NCI-H1105 (cell line): ENCODE measurements around the gene DNMT3A.
"Not testable (repeated sequence)": the region's sequence is repeated elsewhere in the genome, so short reads cannot be mapped to it uniquely, and the experiment has no call there.

ENCODE experiments used
- DNase-seq: peaks from one replicate; lab custom pipeline; 2025; lab: John Stamatoyannopoulos, UW

The DNMT3A gene

DNA sequence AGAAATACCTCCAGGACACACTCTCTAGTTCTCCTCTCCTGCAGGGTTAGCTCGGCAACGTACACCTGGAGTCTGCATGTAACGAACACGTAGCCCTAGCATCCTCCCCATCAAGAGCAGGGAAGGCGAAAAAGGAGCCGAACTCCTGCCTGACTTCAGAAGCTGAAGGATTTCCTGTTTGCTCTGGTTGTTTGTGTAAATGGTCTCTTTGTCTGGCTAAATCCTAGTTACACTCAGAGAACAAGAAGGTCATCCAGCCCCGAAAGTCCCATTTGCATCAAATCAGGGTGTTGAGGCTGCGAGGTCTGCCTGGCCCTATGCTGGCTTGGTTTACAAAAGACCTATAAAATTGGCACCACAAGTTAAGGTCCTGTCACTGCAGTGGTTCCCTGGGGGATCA is 107.0 kb downstream of the DNMT3A start:
- no peak for DNase-seq

DNA sequence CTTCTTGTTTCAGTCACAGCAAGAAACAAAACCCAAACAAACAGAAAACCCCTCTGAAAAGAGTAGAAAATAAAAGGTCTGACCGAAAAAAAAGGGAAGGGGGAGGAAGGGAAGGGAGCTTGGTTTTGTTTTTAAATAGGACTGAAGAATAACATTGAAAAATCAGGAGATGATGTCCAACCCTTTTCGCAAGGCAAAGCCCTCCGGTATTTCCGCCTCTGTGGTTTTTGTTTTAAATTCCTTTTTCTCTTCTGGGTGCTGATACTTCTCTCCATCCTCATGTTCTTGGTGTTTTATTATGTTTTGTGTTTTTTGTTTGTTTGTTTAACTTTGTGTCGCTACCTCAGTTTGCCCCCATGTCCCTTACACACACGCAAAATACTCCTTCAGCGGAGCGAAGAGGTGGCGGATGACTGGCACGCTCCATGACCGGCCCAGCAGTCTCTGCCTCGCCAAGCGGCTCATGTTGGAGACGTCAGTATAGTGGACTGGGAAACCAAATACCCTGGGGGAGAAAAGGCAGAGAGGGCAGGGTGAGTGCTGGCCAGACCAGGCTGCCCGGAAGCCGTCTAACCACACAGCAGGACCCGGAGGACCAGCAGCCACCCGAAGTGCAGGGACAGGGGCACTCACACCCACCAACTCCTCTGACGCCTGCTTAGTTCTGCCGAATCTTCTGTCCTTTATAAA is 107.7 kb downstream of the DNMT3A start:
- DNase-seq: no peak

DNA sequence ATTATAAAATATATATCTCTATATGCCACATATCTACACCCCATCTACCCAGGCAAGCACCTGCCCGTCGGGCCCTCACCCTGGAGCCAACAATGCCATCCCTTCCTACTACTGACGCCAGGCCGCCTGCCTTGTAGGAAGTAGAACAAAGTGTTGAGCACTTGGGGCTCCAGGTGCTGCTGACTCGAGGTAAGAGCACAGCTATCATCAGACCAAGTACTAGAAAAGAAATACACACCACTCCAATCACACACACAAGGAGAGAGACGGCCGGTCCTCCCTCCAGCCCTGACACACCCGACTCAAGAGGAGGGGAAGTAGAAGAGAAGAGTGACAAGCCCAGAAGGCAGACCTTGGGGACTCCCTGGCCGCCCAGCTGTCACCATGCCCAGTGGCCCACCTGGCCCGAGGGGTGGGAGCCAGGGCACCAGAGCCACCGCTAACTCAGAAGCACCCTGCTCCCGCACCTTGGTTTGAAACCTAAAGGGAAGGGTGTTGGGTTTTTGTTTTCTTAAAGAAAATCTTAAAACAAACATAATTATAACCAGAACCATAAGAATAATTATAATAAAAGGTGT is 109.4 kb downstream of the DNMT3A start:
- DNase-seq: no peak

DNA sequence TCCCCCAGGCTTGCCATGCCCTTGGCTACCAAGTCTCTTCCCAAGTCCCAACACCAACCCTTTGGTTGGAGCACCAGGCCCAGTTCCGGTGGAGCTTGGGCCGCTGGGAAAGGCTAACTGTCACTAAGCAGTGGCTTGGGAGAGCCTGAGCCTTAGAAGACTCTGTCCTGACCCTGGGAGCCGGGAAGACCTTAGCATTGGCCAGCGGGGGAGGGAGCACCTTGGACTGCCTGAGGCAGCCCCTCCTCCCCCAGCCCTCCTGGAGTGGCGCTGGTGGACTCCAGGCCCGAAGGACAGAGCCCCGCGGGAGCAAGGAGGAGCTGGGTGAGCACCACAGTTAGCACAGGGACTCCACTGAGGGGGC is 110.8 kb downstream of the DNMT3A start:
- no peak for DNase-seq

DNA sequence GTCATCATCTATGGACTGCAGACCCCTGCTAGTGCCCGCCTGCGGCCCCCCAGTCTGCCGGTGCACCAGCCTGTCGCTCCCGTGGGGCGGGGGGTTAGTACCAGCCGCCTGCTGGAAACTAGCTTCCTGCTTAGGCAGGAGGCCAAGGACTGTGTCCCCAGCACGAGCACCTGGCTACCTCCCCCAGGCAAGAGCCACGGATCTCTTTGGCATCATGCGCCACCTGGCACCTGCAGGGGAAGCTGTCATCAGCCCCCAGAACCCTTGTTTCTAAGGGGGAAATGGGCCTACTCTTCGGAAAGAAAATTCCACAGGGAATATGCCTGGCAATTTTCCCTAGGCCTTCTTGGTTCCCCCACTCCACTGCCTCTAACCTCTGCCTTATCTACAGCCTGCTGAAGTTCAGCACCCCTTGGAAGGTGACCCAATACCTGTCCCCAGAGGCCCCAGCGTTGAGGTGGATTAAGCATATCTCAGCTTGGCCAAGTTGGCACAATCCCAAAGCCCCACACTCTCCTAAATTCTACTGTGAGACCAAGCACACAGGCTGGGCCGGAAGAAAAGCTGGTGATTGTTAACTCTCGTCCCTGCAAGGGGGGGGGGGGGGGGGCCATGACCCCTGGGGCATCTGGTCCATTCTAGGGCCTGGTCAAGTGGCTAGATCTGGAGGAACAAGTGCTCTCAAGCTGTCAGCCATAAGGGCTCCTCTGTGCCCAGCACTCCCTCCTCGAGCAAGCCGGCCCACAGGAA is 111.4 kb downstream of the DNMT3A start:
- DNase-seq: peak; percentile 87

DNA sequence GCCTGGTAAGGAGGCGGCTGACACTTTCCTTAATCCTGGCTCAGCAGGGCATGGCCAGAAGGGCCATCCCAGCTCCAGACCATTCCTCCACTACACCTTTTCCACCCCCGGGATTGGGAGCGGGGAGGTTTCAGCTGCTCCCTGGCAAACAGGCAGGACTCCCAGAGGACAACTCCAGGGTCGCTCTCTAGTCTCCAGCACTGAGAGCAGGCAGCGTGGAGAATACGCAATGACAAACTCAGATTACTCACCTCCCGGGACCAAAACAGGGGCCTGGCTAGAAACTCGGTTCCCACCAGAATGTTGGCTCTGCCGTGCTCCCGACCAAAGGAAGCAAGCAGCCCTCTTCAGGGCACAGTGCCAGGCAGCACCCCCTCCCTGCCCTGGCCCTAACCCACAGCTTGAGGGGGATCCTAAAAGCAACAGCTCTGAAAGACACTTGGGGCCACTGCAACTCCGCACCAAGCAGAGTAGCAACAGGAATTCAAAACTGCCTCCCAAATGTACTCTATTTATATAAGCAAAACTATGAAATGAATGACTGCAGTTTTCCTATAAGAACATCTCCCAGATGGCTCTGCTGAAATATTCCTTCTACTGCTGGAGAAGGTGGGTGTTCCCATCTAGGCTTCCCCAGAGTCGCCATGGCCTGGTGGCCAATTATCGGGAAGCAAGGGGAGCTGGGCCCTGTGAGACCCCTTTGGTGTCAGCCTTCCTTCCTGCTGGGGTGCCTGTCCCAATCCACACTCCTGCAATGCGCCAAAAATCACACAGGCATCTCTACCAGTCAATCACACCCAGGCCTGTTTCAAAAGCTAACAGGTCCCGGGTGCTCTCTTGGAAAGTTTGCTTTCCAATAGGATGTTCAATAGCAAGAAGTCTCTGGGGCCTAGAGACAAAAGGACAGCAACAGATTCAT is 112.2 kb downstream of the DNMT3A start:
- DNase-seq: no peak

DNA sequence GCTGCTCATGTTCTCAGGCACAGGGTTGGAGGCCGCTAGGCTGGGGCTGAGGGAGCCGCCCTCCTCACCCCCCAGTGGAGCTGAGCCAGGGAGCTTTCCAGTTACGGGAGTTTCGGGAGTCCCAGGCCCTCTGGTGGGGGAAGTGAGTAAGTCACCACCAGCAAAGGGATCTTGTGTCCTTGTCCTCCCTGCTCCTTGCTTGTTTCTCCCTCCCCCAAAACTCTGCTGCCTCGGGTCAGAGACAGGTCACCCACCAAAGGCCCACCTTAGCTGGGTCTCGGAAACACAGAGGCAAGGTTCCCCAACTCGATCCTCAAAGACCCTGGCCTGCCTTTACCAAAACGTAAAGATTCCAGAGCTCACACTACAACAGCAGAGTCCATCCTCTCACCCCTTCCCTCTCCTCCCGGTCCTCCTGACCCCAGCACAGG is 112.9 kb downstream of the DNMT3A start:
- peak; percentile 46 for DNase-seq

DNA sequence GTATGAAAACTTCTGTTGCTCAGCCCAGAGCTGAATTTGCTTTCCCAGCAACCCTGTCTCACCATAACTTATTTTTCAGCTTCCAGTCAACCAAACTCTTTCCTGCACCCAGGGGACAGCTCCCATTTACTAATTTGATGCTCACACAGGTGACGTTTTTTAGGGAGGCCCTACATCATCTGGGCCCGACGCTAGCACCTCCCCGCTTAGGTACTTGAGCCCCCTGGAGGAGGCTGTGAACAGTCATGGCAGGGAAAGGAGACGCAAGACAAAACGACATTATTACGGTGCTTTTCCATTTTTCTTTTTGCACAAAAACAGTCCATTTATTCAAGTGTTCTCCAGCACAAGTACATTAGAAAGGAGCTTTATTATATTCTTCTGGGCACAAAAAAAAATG is 114.1 kb downstream of the DNMT3A start:
- no peak for DNase-seq

DNA sequence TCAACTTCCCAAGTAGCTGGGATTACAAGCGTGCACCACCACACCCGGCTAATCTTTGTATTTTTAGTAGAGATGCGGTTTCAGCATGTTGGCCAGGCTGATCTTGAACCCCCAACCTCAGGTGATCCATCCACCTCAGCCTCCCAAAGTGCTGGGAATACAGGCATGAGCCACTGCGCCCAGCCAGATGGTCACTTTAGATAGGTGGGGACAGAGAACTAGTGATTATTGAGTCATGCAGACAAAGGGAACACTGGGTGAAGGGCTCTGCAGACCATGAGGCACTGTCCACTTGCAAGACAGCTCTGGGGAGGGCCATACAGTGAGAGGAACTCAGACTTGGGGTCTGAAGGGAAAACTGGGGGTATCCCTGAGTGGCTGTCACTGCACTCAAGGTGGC is 114.9 kb downstream of the DNMT3A start:
- DNase-seq: no peak

DNA sequence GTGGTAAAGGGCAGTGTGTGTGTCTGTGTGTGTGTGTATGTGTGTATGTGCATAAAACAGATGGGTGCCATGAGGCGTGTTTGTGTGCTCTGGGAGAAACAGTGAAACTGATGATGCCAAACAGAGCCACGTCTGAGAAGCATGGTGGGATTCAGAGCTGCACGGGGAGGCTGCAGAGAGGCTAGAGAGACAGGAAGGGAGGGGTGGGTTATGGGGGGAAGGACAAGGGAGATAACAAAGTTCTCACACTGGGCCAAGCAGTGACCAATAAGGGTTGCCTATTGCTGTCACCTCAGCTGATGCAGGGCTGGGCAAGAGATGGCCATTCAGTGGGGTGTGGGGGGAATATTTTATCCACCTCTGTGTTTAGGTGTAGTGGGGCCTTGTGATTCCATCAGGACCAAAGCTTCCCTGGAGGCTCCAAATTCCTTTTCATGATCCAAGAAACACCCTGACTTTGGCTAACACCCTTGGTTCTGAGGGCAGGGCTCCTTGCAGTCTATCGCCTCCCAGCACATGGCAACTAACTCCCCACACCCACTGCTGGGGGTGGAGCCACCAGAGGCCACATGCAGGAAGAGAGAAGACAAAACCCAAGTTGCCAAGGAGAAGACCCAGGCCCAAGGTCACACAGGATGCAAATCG is 119.1 kb downstream of the DNMT3A start:
- DNase-seq: no peak

DNA sequence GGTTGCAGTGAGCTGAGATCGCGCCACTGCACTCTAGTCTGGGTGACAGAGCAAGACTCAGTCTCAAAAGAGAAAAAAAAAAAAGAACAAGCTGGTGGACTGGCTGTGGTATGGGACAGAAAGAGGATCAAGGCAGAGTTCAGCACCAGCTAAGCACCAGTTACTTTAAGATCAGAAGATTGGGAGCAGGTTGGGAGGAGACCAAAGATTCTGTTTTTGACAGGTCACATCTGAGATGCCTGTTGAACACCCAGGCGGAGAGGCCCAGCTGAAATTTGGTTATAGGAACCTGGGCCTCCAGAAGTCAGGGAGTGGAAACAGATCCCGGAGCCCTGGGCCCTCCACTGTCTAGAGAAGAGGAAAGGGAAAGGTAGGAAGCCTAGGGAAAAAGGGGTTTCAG is 120.1 kb downstream of the DNMT3A start:
- no peak for DNase-seq

DNA sequence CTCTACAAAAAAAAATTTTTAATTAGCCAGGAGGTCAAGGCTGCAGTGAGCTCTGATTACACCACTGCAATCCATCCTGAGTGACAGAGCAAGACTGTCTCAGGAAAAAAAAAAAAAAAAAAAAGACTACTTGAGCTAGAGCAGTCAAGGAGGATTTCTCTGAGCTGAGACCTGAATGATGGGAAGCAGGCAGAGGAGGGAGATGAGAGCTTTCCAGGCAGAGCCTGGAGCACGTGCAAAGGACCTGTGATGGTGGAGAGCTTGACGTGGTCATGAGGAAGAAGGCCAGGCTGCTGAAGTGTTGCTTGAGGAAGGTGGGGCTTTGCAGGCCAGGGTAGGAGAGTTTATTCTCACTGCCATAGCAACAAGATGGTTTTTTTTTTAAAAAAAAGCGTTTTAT is 121.4 kb downstream of the DNMT3A start:
- DNase-seq: no peak

DNA sequence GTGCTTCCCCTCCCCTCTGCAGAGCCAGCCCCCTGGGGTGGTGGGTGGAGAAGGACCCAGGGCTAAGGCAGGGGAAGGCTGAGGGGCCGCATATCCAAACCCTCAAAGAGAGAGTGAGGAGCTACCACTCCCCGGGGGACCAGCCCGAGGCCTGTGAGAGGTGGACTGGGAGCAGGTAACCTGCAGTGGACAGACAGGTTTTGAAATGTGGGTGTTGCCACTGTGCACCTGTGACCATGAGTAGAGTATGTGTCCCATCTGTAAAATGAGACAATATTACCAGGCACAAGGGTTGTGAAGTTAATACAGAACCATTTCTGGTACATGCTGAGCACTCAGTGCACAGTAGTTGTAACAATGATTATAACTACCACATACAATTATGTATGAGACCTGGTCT is 122.1 kb downstream of the DNMT3A start:
- DNase-seq: no peak

DNA sequence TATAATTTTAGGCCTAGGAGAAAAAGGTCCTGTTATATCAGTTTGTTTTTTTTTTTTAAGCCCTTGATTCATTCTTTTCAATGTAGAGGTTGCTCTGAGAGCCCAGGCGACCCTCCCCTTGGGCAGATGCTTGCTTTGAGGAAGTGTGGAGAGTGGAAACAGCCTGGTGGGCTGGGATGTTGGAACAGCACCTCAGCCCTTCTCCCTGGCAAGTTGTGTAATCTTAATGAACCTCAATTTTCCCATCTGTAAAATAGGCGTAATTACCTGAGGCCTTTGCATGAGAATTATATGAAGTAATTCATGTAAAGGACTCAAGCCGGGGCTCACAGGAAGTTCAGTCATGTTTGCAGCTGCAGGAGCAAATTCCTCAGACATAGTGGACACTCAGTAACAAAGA is 123.6 kb downstream of the DNMT3A start:
- DNase-seq: no peak

DNA sequence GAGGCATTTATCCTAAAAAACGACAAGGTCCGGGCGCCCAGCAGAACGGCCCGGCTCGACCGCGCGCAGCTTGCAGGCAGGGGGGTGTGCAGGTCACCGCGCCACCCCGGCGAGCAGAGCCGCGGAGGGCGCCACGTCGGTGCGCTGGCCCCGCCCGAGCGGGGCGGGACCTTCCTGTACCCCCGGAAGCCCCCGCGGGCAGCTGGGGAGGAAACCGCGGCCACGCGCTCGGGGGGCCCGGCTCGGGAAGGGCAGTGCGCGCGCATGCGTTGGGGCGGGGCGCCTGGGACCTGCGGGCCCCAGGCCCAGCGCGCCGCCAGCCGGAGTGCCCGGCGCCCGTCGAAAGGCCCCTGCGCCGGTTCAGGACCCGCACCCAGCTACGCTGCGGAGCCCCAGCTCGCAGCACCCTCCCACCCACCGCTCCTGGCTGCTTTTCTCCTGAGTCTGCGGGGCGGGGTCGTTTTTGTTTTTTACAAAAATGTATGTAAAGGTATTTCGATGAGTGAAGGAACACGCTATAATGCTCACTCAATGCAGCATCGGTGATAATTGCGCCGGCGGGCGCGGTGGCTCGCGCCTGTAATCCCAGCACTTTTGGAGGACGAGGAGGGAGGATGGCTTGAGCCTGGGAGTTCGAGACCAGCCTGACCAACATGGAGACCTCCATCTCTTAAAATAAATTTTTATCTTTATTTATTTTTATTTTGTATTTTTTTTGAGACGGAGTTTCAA is 125.6 kb downstream of the DNMT3A start:
- no peak for DNase-seq

DNA sequence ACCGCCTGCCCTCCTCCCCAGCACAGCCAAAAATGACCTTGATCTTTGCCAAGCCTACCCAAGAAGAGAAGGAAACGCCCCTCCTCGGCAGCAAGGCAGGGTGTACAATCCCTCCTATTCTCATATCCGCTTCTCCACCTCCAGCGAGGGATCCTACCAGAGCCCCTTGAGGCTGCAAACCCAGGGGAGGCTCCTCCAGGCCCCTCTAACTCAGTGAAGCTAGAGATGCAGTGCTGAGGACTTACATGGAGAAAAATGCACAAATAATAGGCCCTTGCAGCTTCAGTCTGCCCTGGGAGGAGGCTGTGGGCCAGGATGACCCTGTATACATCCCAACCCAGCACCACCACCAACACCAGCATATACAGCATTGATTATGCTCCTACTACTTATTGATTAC is 126.5 kb downstream of the DNMT3A start:
- DNase-seq: no peak

DNA sequence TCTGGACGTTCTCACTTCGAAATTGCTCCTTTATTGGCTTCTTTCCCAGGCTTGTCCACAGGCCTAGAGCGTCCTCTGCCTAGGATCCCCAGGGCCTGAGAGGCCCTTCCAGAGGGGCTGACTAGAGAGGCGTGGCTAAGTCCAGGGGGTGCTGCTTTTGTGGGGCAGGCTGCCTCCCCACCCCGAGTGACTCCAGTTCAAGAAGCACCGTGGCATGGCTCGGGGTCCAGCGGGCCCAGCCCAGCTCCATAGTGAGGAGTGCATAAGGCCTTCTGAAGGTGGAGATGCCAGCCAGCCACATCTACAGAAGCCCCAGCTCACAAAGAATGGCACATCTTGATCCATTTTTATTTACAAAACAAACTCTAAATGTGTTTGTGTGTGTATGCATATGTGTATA is 128.5 kb downstream of the DNMT3A start:
- no peak for DNase-seq

DNA sequence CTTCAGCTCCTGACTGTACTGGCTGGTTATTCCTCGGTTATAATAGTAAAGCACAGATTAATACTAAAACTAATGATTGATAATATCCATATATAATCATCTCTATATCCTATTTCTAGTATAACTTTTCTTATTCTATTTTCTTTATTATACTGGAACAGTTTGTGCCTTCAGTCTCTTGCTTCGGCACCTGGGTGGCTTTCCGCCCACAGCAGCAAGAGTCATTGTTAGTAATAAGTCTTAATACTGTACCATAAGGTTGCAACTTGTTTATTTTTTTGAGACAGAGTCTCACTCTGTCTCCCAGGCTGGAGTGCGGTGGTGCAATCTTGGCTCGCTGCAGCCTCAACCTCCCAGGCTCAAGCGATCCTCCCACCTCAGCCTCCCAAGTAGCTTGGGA is 130.8 kb downstream of the DNMT3A start:
- not testable (repeated sequence) for DNase-seq

DNA sequence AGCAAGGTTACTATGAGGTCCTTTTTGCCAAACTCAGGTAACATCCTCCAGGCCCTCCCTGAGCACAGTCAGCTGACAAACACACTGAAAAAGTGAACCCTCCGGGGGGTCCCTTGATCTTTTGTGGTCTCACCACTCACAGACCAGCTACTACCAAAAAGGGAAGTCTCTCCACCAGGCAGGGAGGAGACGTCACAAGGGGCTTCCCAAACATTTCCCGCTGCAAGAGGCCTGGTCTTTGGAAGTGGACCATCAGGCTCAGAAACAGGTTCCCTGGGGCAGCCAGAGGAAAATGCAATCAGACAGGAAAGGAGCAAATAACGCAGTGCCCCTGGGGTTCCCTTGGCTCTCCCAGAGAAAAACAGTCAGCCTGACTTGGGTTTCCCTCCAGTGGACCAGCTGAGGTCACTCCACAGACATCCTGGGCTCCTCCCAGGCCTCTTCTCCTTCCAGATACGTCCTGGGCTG is 134.6 kb downstream of the DNMT3A start:
- DNase-seq: no peak

DNA sequence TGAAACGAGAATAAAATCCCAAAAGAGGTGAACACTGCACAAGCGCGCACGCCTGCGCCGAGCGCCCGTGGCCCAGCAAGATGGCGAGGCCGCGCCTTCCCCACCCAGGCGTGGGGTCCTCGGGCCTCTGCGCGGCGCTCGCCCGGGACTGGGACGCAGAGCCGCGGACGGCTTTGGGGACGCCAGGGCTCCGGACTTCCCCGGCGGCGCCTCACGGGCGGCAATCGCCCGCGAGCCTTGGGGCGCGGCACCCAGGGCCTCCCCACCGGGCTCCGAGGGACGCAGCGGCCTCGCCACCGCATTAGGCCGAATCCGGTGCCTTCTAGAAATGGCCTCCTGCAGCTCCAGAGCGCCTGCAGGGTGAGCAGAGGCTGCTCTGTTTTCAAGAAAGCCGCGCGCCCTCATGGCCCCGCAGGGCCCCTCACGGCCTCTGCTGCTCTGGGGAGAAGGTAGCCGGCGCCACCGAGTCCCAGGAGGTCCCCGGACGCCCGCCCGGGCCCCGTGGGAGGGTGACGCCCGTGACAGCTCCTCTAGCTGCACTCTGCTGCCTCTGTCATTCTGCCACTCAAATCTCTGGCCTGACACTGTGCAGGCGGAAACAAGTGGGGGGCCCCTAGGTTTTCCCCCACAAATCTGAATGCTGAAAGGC is 137.4 kb downstream of the DNMT3A start:
- DNase-seq: no peak

DNA sequence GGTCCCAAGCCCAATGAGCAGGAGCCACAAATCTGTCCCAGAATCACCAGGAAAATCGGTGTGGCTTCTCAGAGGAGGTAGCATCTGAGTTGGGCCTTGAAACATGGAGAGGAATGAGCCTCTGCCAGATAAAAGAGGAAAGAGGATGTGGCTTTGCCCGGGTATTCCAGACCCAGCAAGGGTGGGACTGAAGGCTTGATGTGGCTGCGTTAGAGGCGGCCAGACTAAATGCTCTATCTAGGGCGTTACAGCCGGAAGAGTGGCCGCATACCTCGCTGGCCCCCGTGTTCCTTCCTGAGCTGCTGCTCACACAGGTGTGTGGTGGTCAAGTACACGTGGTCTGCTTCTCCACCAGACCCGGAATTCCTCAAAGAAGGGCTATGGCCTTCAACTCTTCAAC is 139.4 kb downstream of the DNMT3A start:
- DNase-seq: no peak
